ENCODE results near the gene USP21. TPM values are rescaled to one million over a fixed set of nuclear protein-coding genes. Genes with fewer than 3 reads are reported as not detected.
A peak's percentile ranks its signal among the peaks of the same experiment; 100 is the strongest.

Gene USP21
- total and polyA plus RNA-seq, 2 of the 13 experiments (the other 11 are each of a cell fraction or from before 2014, with no cell fraction given), result 10.1 to 33.1 TPM

- TF ChIP-seq RELA (CRISPR knock-in tag; IDR thresholded peaks at IDR 0.05) (no peak), ZNF615 (CRISPR knock-in tag; IDR thresholded peaks at IDR 0.05; ENCODE audit: borderline replicate concordance) (no peak), CERS6 (CRISPR knock-in tag; IDR thresholded peaks at IDR 0.05) (0 out of 2 replicates have a peak, but pooled peaks have one; percentile 11), ZNF816 (CRISPR knock-in tag; IDR thresholded peaks at IDR 0.05; ENCODE audit: borderline replicate concordance) (peak; percentile 63; the same call in 1 of the 2 replicates), MIER2 (CRISPR knock-in tag; IDR thresholded peaks at IDR 0.05) (no peak; the same call in 1 of the 2 replicates), SP140L (CRISPR knock-in tag; IDR thresholded peaks at IDR 0.05; ENCODE audit: borderline replicate concordance) (no peak), ATF6 (CRISPR knock-in tag; conservative IDR thresholded peaks at IDR 0.05) (no peak), ZNF143 (CRISPR knock-in tag; IDR thresholded peaks at IDR 0.05) (0 out of 2 replicates have a peak, but pooled peaks have one; percentile 33), KDM6A (CRISPR knock-in tag; IDR thresholded peaks at IDR 0.05; ENCODE audit: low read depth) (no peak), ARNTL (CRISPR knock-in tag; IDR thresholded peaks at IDR 0.05) (0 out of 2 replicates have a peak, but pooled peaks have one; percentile 20), TMF1 (CRISPR knock-in tag; IDR thresholded peaks at IDR 0.05; ENCODE audit: low read depth) (no peak), MAF1 (CRISPR knock-in tag; IDR thresholded peaks at IDR 0.05; ENCODE audit: borderline replicate concordance) (no peak), POLR2G (IDR thresholded peaks at IDR 0.05; ENCODE audit: low read depth, low read length) (peak; percentile 74), TBX3 (IDR thresholded peaks at IDR 0.05; ENCODE audit: borderline replicate concordance) (peak; percentile 23; the same call in 1 of the 2 replicates), TAF1 (CRISPR knock-in tag; IDR thresholded peaks at IDR 0.05) (peak; percentile 55; the same call in 1 of the 2 replicates), ZNF230 (CRISPR knock-in tag; IDR thresholded peaks at IDR 0.05) (no peak), FUBP1 (CRISPR knock-in tag; IDR thresholded peaks at IDR 0.05; ENCODE audit: borderline replicate concordance) (no peak), YEATS4 (CRISPR knock-in tag; IDR thresholded peaks at IDR 0.05; ENCODE audit: borderline replicate concordance) (peak; percentile 84), ARNT2 (CRISPR knock-in tag; IDR thresholded peaks at IDR 0.05; ENCODE audit: low read depth) (peak; percentile 77), JUND (CRISPR knock-in tag; IDR thresholded peaks at IDR 0.05) (no peak), ZEB1 (IDR thresholded peaks at IDR 0.05; ENCODE audit: insufficient replicate concordance, low read depth) (no peak), MNT (IDR thresholded peaks at IDR 0.05) (no peak; the same call in 1 of the 2 replicates)
Observed at GRCh38 chr1:161165742-161166668, 6.7 kb downstream of the USP21 start, which contains the start of gene PPOX (continued).
